Stimulated activated CD4-positive, alpha-beta T cell treated with anti-CD3 and anti-CD28 coated beads, Interleukin-12 subunit alpha, Interleukin-12 subunit beta, amount 100 ng/mL, for 24 hours (primary cell): Measurements from ENCODE around the gene PAX2.

Experiments
- DNase-seq, 2 experiments: peaks; one replicate each; pipeline ENCODE4 v3.0.0-alpha.2; 2020; ENCODE audit warnings: low read depth in 2 of 2

The PAX2 gene

GRCh38 chr10:100876585-100877460 is 131.4 kb downstream of the PAX2 start:
- no peak for DNase-seq

- DNase-seq: no peak
Measured at GRCh38 chr10:100877461-100877850, 132.1 kb downstream of the PAX2 start.

- DNase-seq: peak in 1 of 2 experiments; percentile 9
Measured at GRCh38 chr10:100878291-100878910, 133.0 kb downstream of the PAX2 start.
